T-helper 22 cell (primary cell): ENCODE data around the gene TMUB2.
"Not testable (repeated sequence)": the region's sequence is repeated elsewhere in the genome, so short reads cannot be mapped to it uniquely, and the experiment has no call there.

Experiments used
- DNase-seq: peaks from one replicate; pipeline ENCODE4 v3.0.0-alpha.2; 2020; ENCODE audit warnings: low read depth

TMUB2 gene

GRCh38 chr17:44219616-44220212 lies 32.9 kb downstream of the TMUB2 start, which contains the start of gene UBTF:
Gene UBTF, minus strand, starts transcription at chr17:44219675. Its CDS starts 1,446 bp downstream, at chr17:44218229.
- DNase-seq = peak; percentile 66

DNA sequence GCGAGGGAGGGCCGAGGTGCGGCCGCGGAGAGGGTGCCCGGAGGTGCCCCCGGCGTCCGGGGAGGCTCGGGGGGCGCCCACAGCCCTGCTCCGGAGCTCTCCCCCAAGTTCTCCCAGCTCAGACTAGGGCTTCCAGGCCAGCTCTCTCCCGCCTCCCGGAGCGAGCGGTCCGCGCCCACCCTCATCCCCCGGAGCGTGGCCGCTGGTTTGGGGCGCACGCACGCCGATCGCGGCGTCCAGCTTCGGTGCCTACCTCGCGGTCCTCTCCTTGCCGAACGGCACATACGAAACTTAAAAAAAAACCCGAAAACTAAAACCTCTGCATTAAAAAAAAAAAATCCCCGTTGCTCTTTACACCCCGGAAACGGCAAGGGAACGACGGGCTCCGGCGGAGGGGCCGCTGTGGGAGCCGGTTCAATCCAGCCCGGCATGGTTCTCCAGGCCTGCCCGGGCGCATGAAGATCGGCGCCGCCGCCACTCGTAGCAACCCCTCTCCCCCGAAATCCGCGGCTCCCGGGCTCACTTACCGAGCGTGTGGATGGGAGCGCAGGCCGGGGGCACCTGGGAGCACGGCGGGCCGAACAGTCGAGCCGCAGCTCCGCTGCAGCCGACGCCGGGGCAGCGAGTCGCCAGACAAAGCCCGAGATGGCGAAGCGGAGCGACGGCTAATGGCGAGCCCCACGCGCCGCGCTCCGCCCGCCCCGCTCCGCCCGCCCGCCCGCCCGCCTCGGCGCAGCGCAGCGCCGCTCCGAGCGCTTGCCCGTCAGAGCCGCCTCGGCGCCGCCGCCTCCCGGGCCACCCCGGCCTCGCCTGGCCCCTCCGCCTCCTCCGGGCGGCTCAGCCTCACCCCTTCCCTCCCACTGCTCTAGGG lies 33.7 kb downstream of the TMUB2 start:
- peak; percentile 38 for DNase-seq

DNA sequence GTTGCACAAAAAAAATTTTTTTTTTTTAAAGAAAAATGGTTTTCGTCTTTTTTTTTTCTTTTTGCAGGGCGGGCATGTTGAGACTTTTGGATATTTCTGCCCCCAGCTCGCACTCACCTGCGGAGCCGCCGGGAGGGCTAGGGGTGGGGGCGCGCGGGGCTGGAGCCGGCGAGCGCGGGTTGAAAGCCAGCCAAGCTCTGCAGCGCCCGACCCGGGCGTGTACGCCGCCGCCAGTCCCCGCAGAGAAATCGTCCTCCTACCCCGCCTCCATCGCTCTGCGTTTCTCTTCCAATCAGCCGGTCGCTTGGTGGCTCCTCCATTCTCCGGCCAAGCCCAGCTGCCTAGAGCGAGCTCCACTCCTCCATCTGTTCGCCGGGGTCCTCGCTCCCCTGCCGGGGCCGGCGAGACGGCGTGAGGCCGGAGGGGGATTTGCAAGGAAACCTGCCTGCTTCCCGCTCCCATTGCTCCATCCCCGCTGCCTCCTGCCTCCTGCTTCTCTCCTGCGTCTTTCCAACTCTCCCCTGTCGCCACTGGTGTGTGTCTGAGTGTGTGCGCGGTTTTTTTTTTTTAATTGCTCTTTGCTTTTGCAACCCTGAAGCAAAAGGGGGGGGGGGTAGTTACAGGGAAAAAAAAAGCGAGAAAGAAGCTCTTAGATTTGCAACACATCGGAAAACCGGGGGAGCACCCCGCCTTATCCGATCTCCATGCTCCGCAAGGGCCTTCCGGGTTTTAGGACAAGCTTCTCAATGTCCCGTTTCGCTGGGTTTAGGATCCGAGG lies 34.5 kb downstream of the TMUB2 start:
- peak; percentile 57 for DNase-seq

DNA sequence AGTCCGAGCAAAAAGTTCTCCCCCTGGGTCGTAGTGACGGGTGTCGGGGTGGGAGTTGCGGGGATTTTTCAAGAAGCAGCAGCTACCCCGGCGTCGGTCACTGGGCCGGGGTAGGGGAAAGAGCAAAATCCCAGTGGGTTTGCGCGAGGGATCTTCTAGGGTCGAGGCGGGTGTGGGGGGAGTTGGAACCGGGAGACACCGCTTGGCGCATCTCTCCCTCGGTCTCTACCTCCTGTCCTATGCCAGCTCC lies 35.0 kb downstream of the TMUB2 start:
- no peak for DNase-seq

DNA sequence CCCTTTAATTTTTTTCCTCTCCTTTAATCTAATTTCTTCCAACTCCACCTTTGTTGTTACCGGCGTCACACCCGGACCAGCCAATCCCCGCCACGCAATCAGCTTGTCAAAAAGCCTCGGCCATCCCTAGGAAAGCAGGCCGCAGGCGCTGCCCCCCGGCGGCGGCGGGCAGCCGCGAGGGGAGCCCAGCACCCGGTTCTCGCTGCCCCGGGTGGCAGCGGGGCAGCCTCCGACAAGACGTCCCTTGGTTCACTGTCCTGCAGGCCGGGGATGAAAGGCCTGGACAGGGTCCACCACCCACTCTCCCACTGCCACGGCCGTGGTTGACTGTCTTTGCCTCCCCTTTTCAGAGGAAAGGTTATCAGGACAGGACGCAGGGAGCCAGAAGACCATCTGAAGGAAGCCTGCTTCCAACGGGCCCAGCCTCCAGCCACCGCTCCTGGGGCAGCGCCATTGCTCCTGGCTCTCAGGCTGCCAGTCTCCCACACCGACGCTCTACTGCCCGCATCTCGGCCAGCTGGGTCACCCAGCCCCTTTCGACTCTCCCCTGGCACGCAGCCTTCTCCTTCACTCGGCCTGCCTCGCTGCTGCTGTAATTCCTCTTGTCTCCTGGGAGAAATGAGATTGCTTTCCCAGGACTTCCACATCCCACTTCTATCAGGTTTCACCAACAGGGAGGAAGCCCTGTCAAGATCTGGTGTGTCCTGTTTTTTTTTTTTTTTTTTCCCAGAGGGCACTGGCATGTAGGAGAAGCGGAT lies 35.5 kb downstream of the TMUB2 start:
- peak; percentile 41 for DNase-seq

DNA sequence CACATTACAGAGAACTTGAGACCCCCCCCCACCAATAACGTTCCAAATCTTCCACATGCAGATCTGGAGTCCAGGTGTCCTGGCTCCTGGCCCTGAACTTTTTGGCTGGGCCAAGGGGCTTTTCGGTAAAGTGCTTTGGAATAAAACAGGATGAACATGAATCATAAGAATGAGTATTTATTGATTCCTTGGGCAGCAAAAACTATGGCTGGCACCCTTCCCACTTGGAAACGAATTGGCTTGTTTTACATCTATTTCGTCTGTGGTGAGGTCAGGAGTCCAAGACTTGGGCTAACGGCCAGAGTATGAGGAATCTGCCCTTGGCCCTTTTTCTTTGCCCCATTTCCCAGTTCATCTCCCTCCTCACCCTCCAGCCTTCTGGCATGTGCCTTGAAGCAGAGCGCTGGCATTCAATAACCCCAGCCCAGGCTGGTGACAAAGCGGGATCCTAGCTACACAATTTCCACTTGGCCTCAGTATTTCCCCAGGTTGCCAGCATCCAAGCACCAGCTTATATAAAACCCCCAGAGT lies 36.8 kb downstream of the TMUB2 start:
- DNase-seq = no peak

GRCh38 chr17:44229090-44229489 lies 42.3 kb downstream of the TMUB2 start:
- DNase-seq = no peak

- no peak for DNase-seq
These were observed 43.4 kb downstream of the TMUB2 start for GRCh38 chr17:44230140-44230539.

- no peak for DNase-seq
These were observed 45.3 kb downstream of the TMUB2 start for GRCh38 chr17:44232061-44232460.

DNA sequence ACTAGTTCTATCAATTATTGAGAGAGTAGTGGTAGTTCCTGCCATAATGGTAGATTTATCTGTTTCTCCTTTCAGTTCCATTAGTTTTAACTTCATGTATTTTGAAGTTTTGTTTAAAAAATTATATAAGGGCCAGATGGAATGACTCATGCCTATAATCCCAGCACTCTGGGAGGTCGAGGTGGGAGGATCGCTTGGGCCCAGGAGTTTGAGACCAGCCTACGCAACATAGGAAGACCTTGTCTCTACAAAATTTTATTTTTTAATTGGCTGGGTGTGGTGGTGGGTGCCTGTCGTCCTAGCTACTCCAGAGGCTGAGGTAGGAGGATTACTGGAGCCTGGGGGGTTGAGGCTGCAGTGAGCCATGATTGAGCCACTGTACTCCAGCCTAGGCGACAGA lies 46.8 kb downstream of the TMUB2 start:
- DNase-seq = no peak

- no peak for DNase-seq
These were observed 48.8 kb downstream of the TMUB2 start for GRCh38 chr17:44235583-44235936.

DNA sequence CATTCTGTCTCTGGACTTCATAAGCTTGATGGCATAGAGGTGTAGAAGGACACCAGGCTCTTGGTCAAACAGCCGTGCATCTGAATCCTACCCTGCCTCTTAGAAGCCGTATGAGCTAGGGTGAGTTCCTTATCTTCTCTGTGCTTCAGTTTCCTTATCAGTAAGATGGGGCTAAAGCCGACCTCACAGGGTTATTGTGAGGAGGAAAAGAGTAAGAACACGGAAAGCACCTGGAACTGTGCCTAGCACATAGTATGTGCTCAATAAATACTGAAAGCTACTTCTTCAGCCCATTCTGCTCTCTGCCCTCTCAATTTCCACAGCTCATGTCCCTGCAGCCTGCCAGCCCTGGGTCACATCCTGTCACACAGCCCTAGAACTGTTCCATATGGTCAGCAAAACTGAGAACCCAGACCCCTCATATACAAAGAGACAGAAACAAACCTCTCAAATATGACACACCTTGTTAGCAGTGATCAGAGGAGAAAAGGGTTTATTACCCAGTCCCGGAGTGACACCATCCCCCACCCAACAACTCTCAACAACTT lies 49.7 kb downstream of the TMUB2 start:
- DNase-seq = no peak

DNA sequence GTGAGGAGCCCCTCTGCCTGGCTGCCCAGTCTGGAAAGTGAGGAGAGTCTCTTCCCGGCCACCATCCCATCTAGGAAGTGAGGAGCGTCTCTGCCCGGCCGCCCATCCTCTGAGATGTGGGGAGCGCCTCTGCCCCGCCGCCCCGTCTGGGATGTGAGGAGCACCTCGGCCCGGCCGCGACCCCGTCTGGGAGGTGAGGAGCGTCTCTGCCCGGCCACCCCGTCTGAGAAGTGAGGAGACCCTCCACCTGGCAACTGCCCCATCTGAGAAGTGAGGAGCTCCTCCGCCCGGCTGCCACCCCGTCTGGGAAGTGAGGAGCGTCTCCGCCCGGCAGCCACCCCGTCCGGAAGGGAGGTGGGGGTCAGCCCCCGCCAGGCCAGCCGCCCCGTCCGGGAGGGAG lies 51.1 kb downstream of the TMUB2 start:
- not testable (repeated sequence) for DNase-seq

DNA sequence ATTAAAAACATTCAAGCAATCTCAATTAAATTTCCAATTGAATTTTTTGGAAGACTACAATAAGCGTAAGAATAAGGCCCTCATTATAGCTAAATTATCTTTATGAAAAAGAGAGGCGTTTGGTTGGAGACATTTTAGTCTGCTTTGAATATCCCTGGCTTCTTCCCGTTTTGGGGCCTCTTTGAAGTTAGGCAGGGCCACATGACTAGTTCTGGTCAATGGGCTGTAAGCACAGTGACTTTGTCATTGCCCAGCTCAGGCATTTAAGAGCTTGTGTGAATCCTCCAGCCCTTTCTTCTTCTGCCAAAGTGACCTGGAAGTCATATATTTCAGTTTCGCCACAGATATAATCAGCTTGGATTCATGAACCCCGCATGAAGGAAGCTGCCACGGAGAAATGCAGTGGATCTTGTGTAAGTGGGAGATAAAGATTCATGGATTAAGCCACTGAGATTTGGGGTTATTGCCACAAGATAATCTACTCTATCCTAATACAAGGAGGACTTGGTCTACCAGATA lies 54.4 kb downstream of the TMUB2 start:
- DNase-seq = no peak
